Forelimb muscle (tissue), 1 donor: ENCODE results near the gene HSPA12B. TPM values are rescaled to one million over a fixed set of nuclear protein-coding genes. Genes with fewer than 3 reads are reported as not detected.

Experiments
- polyA plus RNA-seq: library from polyadenylated mRNA; unstranded; fragments of 120-200 nt; gene quantifications from one replicate; pipeline ENCODE4 v1.2.1, GENCODE V29; 2013; ENCODE audit not compliant: insufficient read length

HSPA12B gene
- polyA plus RNA-seq, 1 donor, result 21.4 TPM

Other genes with a start within 250 kb of the HSPA12B start
- gene GFRA4, start 69.3 kb upstream of the HSPA12B start, polyA plus RNA-seq, result not detected
- 71.3 TPM for gene ADAM33, start 50.7 kb upstream of the HSPA12B start, polyA plus RNA-seq
- 3.4 TPM for gene SIGLEC1, start 20.1 kb upstream of the HSPA12B start, polyA plus RNA-seq
- 21.6 TPM for gene ADISSP, start 35.1 kb downstream of the HSPA12B start, polyA plus RNA-seq
- gene SPEF1, start 48.8 kb downstream of the HSPA12B start, polyA plus RNA-seq, result 0.11 TPM
- 44.4 TPM for gene CENPB, start 54.1 kb downstream of the HSPA12B start, polyA plus RNA-seq
- 86.6 TPM for gene CDC25B, start 63.6 kb downstream of the HSPA12B start, polyA plus RNA-seq
- 9.8 TPM for gene AP5S1, start 87.9 kb downstream of the HSPA12B start, polyA plus RNA-seq
- gene MAVS, start 114.1 kb downstream of the HSPA12B start, polyA plus RNA-seq, result 22.8 TPM
- 25.8 TPM for gene PANK2, start 156.7 kb downstream of the HSPA12B start, polyA plus RNA-seq